ENCODE data around the gene NELL1. TPM values are rescaled to one million over a fixed set of nuclear protein-coding genes. Genes with fewer than 3 reads are reported as not detected.
A peak's percentile ranks its signal among the peaks of the same experiment; 100 is the strongest.

Gene NELL1
- total RNA-seq, 1 experiment from 2014 or later: not detected

DNA sequence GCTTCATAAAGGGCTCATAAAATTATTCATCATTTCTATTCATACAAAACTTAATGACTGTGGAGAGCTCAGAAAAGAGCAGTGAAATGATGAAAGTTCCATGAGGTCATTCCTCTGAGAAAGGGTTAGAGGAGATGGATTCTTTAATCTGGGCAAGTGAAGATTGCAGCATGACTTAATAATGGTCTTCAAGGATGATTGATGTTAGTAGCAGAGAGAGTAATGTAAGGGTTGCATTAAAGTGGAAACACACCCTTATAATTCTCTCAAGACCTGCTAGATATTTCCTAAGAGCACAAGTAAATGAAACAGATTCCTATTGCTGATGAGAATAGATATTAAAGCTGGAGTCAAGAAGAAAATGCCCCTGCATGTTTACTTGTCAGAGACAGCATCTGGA, 811.9 kb downstream of the NELL1 start:
- DNase-seq (ENCODE audit: low read depth): no peak

DNA sequence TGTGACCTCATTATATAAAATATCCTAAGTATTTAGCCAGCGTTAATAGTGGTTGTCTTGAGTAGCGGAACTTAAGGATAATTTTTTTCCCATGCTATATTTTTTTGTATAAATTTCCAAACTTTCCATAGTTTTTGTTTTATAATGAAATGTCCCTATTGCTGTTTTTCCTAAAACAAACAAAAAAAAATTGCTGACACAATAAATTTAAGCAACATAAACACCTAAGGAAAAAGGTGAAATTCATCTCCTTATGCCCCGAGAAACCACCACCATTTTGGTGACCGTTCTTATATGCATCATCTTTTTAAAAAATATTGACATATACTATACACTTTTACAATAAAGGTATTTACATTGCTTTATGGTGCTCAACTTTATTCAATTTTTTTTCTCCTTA, 814.7 kb downstream of the NELL1 start:
- no peak for DNase-seq (ENCODE audit: low read depth)

DNA sequence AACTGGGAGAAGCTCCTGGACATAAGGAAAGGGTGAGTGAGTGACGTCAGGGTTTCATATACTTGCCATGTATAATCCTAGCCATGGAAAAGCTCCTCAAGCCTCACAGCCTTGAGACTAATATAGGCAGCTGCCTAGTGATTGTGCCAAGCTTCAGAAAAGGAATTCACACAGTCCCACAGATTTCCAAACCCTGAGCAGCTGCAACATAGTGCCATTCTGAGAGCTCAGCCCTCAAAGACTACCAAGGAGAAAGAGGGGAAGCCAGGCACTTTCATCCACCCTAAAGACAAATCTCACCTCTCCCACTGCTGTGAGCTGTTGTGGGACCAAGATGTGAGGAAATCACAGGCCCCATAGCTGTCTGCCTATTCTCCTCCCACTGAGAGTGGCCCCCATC, 815.6 kb downstream of the NELL1 start:
- no peak for DNase-seq (ENCODE audit: low read depth)

DNA sequence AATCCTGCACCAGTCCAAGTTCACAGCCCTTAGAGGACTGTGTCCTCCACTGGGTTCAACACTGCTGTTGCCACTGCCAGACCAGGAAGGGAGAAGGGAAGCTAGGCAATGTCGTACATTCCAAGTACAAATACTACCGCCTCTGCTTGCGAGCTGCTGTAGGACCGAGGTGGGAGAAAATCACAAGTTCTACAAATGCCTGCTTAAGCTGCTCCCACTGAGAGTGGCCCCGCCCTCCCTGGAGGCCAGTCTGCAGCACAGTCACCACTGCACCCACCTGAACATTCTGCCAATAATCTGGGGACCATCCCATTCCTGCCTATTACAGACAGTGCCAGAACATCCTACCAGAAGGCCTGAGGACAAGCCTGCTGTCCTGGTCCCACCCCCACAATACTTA, 816.0 kb downstream of the NELL1 start:
- DNase-seq (ENCODE audit: low read depth): no peak

DNA sequence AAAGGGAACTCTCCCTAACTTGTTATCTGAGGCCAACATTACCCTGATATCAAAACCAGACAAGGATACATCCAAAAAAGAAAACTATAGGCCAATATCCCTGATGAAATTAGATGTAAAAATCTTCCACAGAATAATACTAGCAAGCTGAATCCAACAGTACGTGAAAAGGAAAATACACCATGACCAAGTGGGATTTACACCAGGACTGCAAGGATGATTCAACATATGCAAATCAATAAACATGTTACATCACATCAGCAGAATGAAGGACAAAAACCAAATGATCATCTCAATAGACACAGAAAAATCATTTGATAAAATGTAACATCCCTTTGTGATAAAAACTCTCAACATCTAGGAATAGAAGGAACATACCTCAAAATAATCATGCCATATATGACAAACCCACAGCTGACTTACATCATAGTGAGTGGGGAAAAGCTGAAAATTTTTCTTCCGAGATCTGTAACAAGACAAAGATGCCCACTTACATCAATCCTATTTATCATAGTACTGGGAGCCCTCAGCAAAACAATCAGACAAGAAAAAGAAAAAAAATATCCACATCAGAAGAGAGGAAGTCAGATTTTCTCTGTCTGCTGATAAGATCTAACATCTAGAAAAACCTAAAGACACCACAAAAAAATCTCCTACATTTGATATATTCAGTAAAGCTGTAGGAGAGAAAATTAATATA, 820.2 kb downstream of the NELL1 start:
- DNase-seq (ENCODE audit: low read depth): no peak

DNA sequence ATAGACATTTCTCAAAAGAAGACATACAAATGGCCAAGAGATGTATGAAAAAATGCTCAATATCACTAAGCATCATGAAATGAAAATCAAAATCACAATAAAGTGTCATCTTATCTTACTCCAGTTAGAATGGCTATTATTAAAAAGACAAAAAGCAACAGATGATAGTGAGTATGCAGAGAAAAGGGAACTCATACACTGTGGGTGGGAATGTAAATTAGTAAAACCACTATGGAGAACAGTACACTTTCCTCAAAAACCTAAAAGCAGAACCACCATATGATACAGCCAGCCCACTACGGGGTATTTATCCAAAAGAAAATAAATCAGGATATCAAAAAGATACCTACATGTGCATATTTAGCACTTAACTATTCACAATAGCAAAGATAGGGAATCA, 823.5 kb downstream of the NELL1 start:
- DNase-seq (ENCODE audit: low read depth): no peak

DNA sequence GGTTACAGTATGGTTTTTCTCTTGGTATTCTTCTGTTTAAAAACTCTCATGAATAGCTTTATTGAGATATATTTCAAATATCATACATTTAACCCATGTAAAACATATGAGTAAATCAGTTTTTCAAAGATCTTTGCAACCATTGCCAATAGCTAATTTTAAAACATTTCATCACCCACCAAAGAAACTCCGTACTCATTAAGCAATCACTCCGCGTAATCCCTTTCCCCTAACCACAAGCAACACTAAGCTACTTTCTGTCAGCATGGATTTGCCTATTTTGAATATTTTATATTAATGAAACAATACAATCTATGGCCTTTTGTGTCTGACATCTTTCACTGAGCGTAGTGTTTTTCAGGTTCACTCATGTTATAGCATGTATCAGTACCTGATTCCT, 825.6 kb downstream of the NELL1 start:
- DNase-seq (ENCODE audit: low read depth): no peak

DNA sequence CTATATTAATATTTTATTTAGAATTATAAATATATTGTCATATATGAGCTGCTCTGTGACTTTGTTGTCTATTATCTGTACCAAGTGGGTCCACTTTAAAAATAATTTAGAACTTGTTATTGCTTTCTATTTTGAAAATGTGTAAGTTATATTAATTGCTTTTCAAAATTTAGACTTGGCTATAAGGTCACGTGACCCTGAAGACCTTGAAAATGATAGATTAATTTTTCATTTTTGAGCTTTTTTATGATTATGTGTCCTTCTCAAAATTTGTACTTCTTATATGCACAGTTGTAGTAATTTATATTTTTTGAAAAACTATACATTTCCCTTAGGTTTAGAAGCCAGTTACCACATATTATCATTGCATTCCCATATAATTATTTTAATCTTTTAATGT, 826.5 kb downstream of the NELL1 start:
- no peak for DNase-seq (ENCODE audit: low read depth)

DNA sequence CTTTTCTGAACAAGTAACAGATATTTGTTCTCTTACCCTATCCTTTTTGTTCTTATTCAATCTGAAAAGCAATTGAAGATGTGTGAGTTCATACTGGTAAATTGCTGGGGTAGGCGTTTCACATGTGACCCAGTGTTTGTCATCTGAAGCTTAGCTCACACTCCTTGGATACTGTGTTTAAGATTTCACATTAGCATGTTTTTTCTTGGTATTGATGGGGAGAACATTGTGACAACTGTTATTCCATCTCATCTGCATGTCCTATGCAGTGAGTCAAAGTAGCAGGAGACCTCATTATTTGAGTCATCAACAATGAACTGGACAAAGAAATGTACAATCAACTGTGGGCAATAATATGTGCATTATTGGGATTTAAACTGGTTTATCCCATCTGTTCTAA, 831.9 kb downstream of the NELL1 start:
- DNase-seq (ENCODE audit: low read depth): no peak

DNA sequence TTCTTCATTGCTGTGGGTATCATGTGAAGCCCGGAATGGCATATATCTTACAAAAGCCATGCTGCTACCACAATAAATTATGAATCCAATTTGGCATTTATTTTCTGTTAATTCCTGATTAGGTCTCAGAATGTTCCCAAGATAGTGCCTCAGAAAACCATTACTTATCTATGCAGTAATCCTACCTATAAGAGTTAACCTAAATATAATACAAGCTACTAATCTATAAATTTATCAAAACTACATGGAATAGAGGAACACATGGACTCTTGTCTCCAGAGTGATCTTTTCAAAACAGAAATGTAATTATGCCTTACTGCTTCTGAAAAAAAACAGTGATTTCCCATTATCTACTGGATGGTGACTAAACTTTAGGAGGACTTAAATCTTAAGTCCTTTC, 835.7 kb downstream of the NELL1 start:
- no peak for DNase-seq (ENCODE audit: low read depth)

DNA sequence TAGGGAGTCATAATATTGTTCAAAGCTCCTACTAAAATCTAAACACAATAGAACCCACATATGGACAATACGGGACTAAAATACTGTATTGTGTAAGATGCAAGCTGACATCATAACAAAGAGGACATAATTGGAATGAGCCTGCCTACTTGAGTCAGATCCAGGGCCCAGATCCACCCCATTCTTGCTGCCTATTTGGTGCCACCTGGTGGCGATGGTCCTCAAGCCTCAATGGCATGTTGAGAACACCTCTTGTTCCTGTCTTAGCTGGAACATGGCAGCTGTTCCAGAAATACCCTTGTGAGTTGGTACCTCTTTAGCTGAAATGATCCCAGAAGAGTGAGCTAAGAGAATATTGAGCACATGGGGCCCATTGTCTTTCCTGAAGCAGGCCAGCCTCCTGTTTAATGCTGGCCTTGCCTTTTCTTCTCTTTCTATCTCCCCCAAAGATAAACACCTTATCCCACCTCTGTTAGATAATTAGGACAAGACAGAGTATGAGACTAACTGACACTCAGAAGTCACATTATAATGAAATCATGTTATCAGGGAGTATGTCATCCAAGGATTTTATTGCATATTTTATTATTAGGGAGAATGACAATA, 842.6 kb downstream of the NELL1 start:
- peak; percentile 21 for DNase-seq (ENCODE audit: low read depth)

DNA sequence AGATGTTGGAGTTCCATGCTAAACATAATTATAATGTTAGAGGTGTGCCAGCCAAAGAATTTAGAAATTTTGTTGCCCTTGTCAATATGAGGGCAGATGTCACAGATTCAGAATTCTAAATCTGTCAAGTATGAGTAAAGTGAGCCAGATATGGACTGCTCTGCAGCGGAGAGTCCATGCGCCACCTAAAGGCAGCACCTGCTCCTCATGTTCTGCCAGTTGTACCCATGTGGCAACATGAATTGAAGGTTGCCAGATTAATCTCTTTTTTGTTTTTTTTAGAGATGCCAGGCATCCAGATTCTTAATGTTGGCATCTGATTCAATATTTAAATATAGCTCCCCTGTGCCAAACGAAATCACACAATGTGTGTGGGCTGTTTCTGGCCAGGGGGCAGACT, 844.9 kb downstream of the NELL1 start:
- peak; percentile 3 for DNase-seq (ENCODE audit: low read depth)

DNA sequence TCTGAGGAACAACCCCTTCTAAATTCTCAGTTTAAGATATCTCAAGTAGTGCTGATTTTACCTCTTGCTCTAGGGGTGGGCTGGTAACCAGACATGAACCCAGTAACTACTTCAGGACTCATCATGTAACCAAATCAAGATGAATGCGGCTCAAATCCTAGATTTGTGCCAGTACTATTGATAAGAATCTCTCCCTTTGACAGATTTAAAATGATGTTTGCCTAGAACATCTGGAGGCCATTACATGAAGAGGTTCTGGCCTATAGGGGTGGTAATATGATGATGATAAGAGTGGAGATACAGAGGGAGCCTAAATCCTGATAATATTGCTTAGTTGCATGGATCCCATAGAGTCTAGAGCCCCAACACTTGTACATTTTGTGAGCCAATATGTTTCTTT, 850.9 kb downstream of the NELL1 start:
- DNase-seq (ENCODE audit: low read depth): no peak

DNA sequence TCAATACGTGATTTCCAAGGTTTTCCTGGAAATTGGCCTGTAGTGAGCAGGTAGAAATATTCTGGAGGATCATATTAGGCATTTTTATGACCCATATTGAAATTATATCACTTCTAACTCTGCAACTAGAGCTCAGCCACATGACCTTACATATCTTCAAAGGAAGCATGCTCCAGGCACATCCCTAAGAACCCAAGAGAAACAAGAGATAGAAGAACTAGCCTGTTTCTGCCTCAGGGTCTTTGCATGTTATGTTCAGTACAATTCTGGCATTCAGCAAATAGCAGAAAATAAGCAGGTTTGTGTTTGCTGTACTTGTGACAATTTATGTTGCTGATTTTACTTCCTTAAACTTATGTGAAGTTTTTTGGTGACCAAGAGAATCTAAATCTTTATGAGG, 859.8 kb downstream of the NELL1 start:
- DNase-seq (ENCODE audit: low read depth): no peak

DNA sequence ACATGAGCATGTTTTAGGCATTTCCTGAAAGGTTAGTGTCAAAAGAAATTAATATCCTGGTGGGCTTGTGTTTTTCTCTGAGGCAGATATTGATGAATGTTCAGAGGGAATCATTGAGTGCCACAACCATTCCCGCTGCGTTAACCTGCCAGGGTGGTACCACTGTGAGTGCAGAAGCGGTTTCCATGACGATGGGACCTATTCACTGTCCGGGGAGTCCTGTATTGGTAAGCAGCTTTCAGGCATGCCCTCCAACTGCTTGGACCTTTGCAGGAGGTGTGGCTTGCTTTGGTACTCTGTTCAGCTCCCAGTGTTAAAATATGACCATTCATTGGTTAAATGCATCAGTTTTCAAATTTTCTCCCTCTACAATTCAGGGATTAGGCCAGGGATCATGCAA, 864.9 kb downstream of the NELL1 start:
- no peak for DNase-seq (ENCODE audit: low read depth)

DNA sequence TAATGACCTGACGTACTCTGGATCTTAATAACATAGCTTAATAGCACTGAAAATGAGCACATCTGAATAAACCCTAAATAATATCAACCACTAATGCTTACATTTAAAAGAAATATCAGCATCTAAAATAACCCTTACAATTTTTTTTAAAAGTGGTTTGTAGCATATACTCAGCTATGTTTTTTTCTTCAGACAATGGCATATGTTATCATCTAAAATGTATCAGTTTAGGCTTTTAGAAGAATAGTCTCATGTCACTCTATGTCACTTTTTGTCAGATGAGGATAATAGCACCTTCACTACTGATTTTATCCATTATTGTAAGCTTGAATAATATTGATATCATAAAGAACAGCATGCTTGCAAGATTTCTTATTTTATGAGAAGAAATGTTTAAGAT, 868.6 kb downstream of the NELL1 start:
- DNase-seq (ENCODE audit: low read depth): no peak

DNA sequence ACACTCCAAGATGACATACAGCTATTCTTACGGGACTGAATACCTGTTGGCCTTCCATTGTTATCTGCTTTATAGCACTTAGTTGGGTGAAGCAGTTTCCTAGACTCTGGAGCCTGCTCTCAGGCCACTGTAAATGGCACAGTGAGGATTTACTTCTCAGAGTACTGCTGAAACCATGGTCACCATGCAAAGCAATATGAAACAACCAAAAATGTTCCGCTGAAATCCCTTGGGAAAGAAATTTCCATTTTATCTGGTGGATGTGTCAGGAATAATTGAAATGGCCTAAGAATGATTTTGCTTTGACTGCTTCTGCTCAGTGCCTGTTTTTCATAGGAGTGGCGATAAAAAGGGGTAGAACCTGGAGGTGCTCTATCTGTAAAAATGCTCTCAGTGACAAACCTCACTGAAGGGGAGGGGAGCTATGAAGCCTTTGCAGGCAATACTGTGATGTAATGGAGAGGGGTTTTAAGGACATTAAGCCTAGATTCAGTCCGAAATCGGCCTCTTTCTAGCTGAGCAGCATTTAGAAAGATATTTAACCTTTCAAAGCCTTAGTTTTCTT, 871.9 kb downstream of the NELL1 start:
- DNase-seq (ENCODE audit: low read depth): no peak

DNA sequence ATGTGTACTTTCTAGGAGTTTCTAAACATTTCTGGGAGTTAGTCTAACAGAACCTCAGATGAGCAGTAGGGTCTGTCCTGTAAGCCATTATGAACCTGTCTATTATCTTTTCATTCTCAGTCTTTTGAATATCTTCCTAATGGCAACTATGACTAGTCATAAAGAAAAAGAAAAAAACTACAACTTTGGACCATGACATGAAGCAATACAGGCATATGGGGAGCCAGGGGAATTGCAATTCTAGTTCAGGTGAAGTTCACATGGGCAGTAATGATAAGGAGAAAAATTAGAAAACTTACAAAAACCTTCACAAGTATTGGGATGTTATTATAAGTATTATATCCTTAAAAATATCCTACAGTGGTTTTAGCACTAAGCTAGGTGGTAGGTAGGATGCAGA, 874.5 kb downstream of the NELL1 start:
- DNase-seq (ENCODE audit: low read depth): no peak

DNA sequence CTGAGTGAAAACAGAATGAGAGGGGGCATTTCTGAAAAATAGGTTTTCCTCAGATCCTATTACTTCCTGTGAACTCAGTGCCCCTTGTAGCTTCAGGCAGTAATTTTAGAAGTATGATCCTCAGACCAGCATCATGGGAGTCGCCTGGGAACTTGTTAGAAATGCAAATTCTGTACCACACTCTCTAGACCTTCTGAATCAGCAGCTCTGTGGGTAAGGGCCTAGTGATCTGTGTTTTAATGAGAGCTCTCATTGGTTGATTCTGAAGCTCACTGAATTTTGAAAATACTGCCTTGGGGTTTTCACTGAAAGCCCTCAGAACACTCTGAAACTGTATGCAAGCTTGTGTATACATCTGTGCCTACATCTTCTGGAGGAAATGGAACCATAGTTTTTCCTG, 876.3 kb downstream of the NELL1 start:
- DNase-seq (ENCODE audit: low read depth): no peak

DNA sequence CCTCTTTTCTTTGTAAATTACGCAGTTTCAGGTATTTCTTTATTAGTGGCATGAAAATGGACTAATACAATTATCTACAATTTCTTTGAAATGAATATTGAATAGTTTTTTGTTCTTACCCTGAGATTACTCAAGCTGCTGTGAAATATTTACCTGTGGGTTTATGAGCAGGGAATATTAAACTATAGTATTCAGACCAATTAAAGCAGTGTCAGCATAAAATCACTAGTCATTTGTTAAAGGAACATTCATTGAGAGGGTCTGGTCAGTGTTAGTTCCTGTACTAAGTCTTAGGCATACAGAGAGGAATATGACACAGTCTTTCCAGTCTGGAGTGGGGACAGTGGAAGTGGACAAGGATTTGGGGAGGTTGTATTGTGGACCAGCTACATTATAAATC, 877.3 kb downstream of the NELL1 start:
- DNase-seq (ENCODE audit: low read depth): no peak

DNA sequence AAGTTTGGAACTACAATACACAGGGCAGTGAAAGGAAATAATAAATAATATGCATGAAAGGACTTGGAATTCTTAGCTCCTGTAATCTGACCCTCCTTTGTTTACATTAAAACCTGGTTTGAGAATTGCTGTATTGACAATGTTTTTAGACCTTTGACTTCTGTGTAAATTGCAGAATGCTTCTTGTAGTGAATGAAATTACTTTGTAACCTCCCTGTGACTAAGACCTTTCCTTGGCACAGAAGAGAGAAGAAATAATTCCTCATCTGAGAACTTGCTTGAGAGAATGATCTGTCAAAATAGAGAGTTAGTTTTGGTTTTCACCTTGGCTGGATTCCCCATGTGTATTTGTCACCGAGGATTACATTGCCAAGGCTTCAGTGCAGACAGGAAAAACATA, 883.5 kb downstream of the NELL1 start:
- peak; percentile 9 for DNase-seq (ENCODE audit: low read depth)

DNA sequence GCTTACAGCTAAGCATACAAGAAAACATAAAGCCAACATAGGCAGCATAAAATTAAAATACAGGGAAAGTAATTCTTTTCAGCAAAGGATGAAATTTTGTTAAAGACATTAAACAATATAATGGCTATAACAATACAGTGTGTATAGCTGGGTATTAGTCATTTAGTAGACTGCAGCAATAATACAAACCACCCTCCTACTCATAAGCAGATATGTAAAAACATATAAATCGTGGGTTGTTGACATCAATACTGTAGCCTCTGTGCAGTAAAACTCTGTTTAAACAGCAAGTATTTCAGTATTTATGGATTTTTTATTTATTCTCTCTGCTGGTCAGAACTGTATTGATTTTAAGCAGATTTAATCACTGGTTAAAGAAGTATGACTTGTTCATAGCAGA, 884.4 kb downstream of the NELL1 start:
- no peak for DNase-seq (ENCODE audit: low read depth)

DNA sequence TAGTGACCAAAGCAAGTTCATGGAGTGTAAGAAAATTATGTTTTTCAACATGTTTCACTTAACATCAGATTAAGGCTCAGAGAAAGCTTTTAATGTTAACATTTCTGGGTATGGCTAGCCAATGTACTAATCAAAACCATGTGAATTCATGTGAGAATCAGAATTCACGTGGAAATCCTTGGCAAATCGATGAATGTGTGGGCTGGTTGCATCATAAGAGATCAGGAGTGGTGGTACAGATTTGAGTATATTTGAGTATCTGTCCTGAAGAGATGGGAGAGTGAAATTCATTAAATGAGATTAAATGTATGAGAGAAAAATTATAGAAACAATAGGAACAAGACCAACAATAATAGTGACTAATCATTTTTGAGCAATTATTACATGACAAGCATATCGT, 884.9 kb downstream of the NELL1 start:
- no peak for DNase-seq (ENCODE audit: low read depth)

DNA sequence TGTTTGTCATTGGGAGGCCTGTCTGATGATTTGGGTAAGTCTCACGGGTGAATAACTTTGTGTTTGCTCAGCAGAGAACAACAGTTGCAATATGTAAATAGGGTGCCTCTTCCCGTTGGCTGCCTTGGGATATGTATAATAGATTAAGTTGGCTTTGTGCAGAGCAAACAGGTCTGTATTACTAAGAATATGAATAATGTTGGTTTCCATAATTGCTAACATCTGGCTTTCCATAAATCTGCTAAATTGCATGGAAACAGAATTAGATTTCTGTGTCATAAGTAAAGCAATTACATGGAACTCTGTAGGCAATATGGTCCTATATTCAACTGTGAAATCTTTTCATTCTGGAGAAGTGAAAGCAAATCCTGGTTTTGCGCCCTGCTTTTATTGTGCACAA, 887.5 kb downstream of the NELL1 start:
- no peak for DNase-seq (ENCODE audit: low read depth)

All from M059J (cell line).